Activated CD8-positive, alpha-beta T cell treated with anti-CD3 and anti-CD28 coated beads for 36 hours (primary cell): ENCODE measurements around the gene CHST11. TPM values are rescaled to one million over a fixed set of nuclear protein-coding genes. Genes with fewer than 3 reads are reported as not detected.

ENCODE experiments used
- ATAC-seq: fragments of 200-7000 bp; cut with Tn5 transposase; one replicate; pipeline ENCODE4 v1.10.0; 2021; ENCODE audit warnings: mild to moderate bottlenecking, moderate library complexity
- CTCF ChIA-PET: fragments of 350-600 bp; sonication (Branson Sonifier 250); formaldehyde crosslinking; loops from one replicate; lab custom pipeline; 2021; ENCODE audit warnings: antibody characterized with exemption; lab: Charles Lee
- POLR2A ChIA-PET: fragments of 350-600 bp; sonication (Branson Sonifier 250); formaldehyde crosslinking; loops from one replicate; lab custom pipeline; 2021; ENCODE audit warnings: antibody characterized with exemption; lab: Charles Lee
- DNase-seq: peaks from one replicate; pipeline ENCODE4 v3.0.0-alpha.2; 2020
- H3K27ac Mint-ChIP-seq: one replicate; pipeline ENCODE4 v1.8.0; 2021; ENCODE audit warnings: mild to moderate bottlenecking, mixed read lengths
- H3K27me3 Mint-ChIP-seq: one replicate; pipeline ENCODE4 v1.8.0; 2021; ENCODE audit warnings: mixed read lengths
- H3K36me3 Mint-ChIP-seq: one replicate; pipeline ENCODE4 v1.8.0; 2021; ENCODE audit warnings: low read depth, mixed read lengths
- H3K4me1 Mint-ChIP-seq: one replicate; pipeline ENCODE4 v1.8.0; 2021; ENCODE audit warnings: low read depth, mixed read lengths
- H3K4me3 Mint-ChIP-seq: one replicate; pipeline ENCODE4 v1.8.0; 2021; ENCODE audit warnings: mild to moderate bottlenecking, moderate library complexity, mixed read lengths
- H3K9me3 Mint-ChIP-seq: one replicate; pipeline ENCODE4 v1.8.0; 2021; ENCODE audit warnings: mixed read lengths
- intact Hi-C: fragments of 100-400 bp; cut with micrococcal nuclease; formaldehyde crosslinking; loops from one replicate; pipeline ENCODE4 v1.10.0; 2022
- total RNA-seq, 2 experiments: library from RNA; stranded (reverse); gene quantifications; one replicate each; pipeline ENCODE4 v1.2.3, GENCODE V29; 2021
- TF ChIP-seq, protein P1 (sequence below): fragments of 200-600 bp; IDR thresholded peaks from one replicate; pipeline ENCODE4 v1.8.0; 2022; ENCODE audit warnings: antibody characterized with exemption, mild to moderate bottlenecking

The CHST11 gene
- total RNA-seq, 2 experiments from 2014 or later = 30.9 to 33.9 TPM

DNA sequence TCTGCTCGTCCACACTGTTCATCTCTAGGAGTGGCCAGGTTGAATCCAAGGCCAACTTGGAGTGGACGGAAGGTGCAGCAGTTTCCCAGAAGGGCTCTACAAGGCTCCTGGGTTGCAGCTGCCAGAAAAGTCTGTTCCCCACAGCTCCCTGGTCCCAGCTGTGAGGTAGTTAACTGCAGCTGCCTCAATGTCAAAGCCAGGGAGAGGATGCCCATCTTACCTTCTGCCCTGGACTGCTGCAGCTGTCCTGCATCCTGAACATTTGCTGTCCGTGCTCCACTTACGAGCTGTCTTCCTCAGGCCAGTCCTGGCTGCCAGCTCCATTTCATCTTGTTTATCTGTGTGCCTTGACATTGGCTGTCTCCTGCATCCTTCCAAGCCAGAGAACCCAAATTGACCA is 274.0 kb downstream of the CHST11 start:
- H3K4me1 Mint-ChIP-seq = peaks cover 25% of the 10 kb centered on the region
- ATAC-seq (no peak), DNase-seq (no peak)
- H3K4me3 Mint-ChIP-seq = no peak overlapping the region
- H3K9me3 Mint-ChIP-seq = no peaks in the 10 kb centered on the region
- ChIA-PET CTCF (no interaction called here), POLR2A (interaction anchor here (1.3 kb wide), 1 partner anchor 10 kb away, joined by 3 read pairs; no protein-coding TSS in a partner anchor)
- H3K36me3 Mint-ChIP-seq = no peaks in the 10 kb centered on the region
- H3K27me3 Mint-ChIP-seq = no peaks in the 10 kb centered on the region
- TF ChIP-seq, protein P1, sequence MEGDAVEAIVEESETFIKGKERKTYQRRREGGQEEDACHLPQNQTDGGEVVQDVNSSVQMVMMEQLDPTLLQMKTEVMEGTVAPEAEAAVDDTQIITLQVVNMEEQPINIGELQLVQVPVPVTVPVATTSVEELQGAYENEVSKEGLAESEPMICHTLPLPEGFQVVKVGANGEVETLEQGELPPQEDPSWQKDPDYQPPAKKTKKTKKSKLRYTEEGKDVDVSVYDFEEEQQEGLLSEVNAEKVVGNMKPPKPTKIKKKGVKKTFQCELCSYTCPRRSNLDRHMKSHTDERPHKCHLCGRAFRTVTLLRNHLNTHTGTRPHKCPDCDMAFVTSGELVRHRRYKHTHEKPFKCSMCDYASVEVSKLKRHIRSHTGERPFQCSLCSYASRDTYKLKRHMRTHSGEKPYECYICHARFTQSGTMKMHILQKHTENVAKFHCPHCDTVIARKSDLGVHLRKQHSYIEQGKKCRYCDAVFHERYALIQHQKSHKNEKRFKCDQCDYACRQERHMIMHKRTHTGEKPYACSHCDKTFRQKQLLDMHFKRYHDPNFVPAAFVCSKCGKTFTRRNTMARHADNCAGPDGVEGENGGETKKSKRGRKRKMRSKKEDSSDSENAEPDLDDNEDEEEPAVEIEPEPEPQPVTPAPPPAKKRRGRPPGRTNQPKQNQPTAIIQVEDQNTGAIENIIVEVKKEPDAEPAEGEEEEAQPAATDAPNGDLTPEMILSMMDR = no peak
- intact Hi-C loops = no loop called here
- no peak overlapping the region for H3K27ac Mint-ChIP-seq

DNA sequence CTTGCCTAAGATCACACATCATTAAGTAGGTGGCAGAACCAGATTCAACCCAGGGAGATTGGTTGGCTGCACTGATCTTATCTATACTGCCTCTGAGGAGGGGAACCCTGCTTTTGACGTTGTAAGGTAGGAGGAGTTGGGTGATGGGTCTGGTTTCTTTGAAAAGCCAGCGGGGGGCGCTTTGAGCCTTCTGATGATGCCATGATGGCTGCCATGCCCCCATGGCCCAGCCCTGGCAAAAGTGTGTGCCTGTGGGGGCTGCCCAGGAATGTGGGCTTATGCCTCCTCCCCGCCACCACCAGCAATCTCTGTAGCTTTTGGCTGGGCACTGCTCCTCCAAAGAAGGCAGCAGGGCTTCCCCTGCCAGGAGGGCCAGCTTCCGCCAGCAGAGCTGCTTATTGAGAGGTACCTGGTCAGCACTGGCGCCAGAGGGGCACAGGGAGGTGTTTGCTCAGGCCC is 277.0 kb downstream of the CHST11 start:
- Mint-ChIP-seq H3K4me3 (no peak overlapping the region), H3K27me3 (no peaks in the 10 kb centered on the region), H3K4me1 (peaks cover 51% of the 10 kb centered on the region), H3K36me3 (no peaks in the 10 kb centered on the region), H3K27ac (no peak overlapping the region), H3K9me3 (no peaks in the 10 kb centered on the region)
- intact Hi-C loops = no loop called here
- ChIA-PET CTCF (interaction anchor here (0.9 to 1.8 kb wide), 5 partner anchors 13 to 320 kb away, joined by 3 to 9 read pairs (median 3); no protein-coding TSS in a partner anchor), POLR2A (no interaction called here)
- ATAC-seq (peak; percentile 79), DNase-seq (peak; percentile 60)
- TF ChIP-seq, protein P1 = peak; percentile 35

DNA sequence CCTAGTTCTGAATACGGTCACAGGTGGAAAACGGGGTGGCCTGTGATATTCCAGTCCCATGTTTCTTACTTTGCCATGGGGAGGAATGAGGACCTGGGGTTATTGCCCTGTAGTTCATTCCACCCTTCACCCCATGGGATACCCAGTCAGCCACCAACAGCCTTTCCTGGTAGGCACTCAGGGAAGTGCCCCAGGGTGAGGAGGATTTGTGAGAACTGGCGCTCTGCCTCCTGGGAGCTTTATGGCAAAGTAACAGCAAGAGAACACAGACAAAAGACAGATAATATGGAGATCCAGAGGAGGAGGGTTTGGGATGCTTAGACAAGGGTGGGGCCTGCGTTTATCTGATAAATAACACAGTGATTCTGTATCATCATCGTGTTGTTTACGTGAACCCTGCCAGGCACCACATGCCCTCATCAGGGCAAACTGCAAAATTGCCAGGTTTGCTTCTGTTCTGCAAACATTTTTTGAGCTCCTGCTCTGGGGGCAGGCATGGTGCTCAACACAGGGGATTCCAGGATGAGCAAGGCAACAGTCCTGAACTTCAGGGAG is 277.9 kb downstream of the CHST11 start:
- DNase-seq = no peak
- ChIA-PET POLR2A (no interaction called here), CTCF (interaction anchor here (0.9 to 1.8 kb wide), 6 partner anchors 14 to 353 kb away, joined by 3 to 9 read pairs (median 3); no protein-coding TSS in a partner anchor)
- Mint-ChIP-seq H3K27ac (no peak overlapping the region), H3K4me3 (no peak overlapping the region), H3K27me3 (no peaks in the 10 kb centered on the region), H3K4me1 (peaks cover 53% of the 10 kb centered on the region), H3K36me3 (no peaks in the 10 kb centered on the region), H3K9me3 (no peaks in the 10 kb centered on the region)
- no peak for ATAC-seq
- TF ChIP-seq, protein P1 = no peak
- intact Hi-C loops = no loop called here

DNA sequence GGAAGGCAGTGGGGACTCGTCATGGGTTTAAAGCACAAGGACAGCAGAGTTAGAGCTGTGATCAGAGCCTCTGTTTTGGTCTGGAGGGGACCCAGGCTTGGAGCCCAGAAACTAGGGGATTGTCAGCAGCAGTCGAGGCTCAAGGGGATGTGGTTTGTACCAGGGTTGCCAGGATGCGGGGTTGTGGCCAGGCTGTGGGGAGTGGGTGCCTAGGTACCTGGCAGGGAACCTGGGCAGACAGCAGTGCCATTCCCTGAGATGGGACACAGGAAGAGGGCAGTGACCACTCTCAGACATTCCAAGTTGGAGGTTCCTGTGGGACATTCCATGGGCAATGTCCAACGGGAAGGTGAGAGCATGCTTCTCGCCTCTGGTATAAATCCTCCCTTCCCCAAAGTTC is 279.1 kb downstream of the CHST11 start:
- ChIA-PET CTCF (interaction anchor here (1.7 to 1.8 kb wide), 2 partner anchors 15 to 354 kb away, joined by 3 to 9 read pairs; no protein-coding TSS in a partner anchor), POLR2A (no interaction called here)
- Mint-ChIP-seq H3K27me3 (no peaks in the 10 kb centered on the region), H3K27ac (no peak overlapping the region), H3K4me3 (no peak overlapping the region), H3K4me1 (peaks cover 64% of the 10 kb centered on the region), H3K9me3 (no peaks in the 10 kb centered on the region), H3K36me3 (no peaks in the 10 kb centered on the region)
- TF ChIP-seq, protein P1 = no peak
- intact Hi-C loops = no loop called here
- no peak for ATAC-seq
- no peak for DNase-seq

DNA sequence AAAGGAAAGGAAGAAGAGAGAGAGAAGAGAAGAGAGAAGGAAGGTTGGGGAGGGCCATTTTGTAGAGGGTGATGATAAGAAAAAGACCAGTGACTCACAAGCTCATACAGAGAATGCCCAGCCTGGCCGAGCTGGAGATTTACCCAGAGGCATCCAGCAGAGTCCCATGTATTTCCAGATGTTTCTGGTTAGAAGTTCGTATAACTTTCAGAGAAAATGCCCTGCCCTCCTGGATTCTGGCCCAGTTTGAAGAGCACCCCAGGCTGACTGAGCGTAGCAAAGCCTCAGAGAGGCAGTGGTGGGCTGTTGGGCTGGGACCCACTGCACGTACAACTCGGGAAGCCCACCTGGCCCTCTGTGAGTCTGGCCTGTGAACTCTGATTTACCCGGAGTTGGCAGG is 279.6 kb downstream of the CHST11 start:
- TF ChIP-seq, protein P1 = no peak
- intact Hi-C loops = no loop called here
- H3K27ac Mint-ChIP-seq = no peak overlapping the region
- DNase-seq (no peak), ATAC-seq (no peak)
- H3K9me3 Mint-ChIP-seq = no peaks in the 10 kb centered on the region
- CTCF ChIA-PET = interaction anchor here (1.7 kb wide), 1 partner anchor 354 kb away, joined by 3 read pairs; no protein-coding TSS in a partner anchor
- H3K4me1 Mint-ChIP-seq = peaks cover 69% of the 10 kb centered on the region
- no peak overlapping the region for H3K4me3 Mint-ChIP-seq
- H3K36me3 Mint-ChIP-seq = peaks cover 2% of the 10 kb centered on the region
- H3K27me3 Mint-ChIP-seq = no peaks in the 10 kb centered on the region
- POLR2A ChIA-PET = no interaction called here
